Measurements from ENCODE around the gene E2F4. TPM values are rescaled to one million over a fixed set of nuclear protein-coding genes. Genes with fewer than 3 reads are reported as not detected.

Gene E2F4
- total and polyA plus RNA-seq, 10 of the 15 experiments (the other 5 are each of a cell fraction or from before 2014, with no cell fraction given), result 11.7 to 132 (median 95.9) TPM

- H3K9ac ChIP-seq (ENCODE audit: control insufficient read depth, insufficient read depth, low read length), result no peak overlapping the region
- in situ Hi-C loops (cut with MboI), result loop anchor here (5.0 to 10.0 kb wide), 2 partner anchors 137 to 180 kb away; no protein-coding TSS in a partner anchor
- ChIA-PET CTCF (interaction anchor here (0.6 to 10.0 kb wide), 49 partner anchors 10 to 273 kb away, joined by 3 to 98 read pairs (median 5); partner anchors contain the start of genes EXOC3L1, NOL3 and PHAF1), RAD21 (ENCODE audit: unreplicated experiment) (interaction anchor here (0.6 to 2.6 kb wide), 34 partner anchors 13 to 259 kb away, joined by 3 to 69 read pairs (median 4); partner anchors contain the start of genes NOL3 and PHAF1), SMC1A (ENCODE audit: uncharacterized antibody, unreplicated experiment) (interaction anchor here (0.7 to 2.1 kb wide), 11 partner anchors 14 to 180 kb away, joined by 3 to 18 read pairs (median 5); no protein-coding TSS in a partner anchor), POLR2A (interaction anchor here (0.6 to 1.0 kb wide), 4 partner anchors 15 to 137 kb away, joined by 3 to 6 read pairs (median 4); partner anchors contain the start of gene NOL3)
- peak overlapping the region; percentile 87 for H3K4me2 ChIP-seq (ENCODE audit: control insufficient read depth, insufficient read depth)
- peaks cover 10% of the 10 kb centered on the region; the same call in 1 of the 2 replicates for H4K20me1 ChIP-seq (ENCODE audit: control insufficient read depth, insufficient read depth)
- no peak for DNase-seq (ENCODE audit: low read depth, low spot score)
- no peak overlapping the region for H2AFZ ChIP-seq (ENCODE audit: control insufficient read depth, low read depth, low read length)
- H3K79me2 ChIP-seq (ENCODE audit: control insufficient read depth, insufficient read depth, low read length), result peaks cover 11% of the 10 kb centered on the region
- H3K4me3 ChIP-seq, result peak overlapping the region; percentile 45; the same call in 1 of the 2 replicates
- H3K4me1 ChIP-seq (ENCODE audit: control insufficient read depth, insufficient read depth, low read length), result peaks cover 25% of the 10 kb centered on the region
- no peaks in the 10 kb centered on the region for H3K9me3 ChIP-seq (replicated peaks; ENCODE audit: control insufficient read depth, insufficient read depth, low read length)
- 84% methylated on average over 43 of the region's 61 CpGs for WGBS (ENCODE audit: insufficient coverage, insufficient replicate concordance, low lambda C conversion rate, missing lambda C conversion rate)
- no peaks in the 10 kb centered on the region for H3K27me3 ChIP-seq (replicated peaks in 1 of 2; ENCODE audit: control insufficient read depth in 2 of 2, insufficient read depth in 2 of 2, low read length in 1 of 2)
- ATAC-seq, result no peak
- intact Hi-C loops (cut with micrococcal nuclease; ENCODE audit: unreplicated experiment), result loop anchor here (1.0 to 5.0 kb wide), 4 partner anchors 52 to 508 kb away; partner anchors contain the start of genes ACD and PARD6A
- no TSS peak for BruUV-seq (replicated peaks)
- H3K27ac ChIP-seq (ENCODE audit: control insufficient read depth, insufficient read depth), result no peak overlapping the region
- H3K36me3 ChIP-seq (ENCODE audit: control insufficient read depth in 2 of 2, insufficient read depth in 2 of 2, low read length in 1 of 2), result no peaks in the 10 kb centered on the region
- no peak for FAIRE-seq
- TF ChIP-seq NFYA (IDR thresholded peaks at IDR 0.05; ENCODE audit: borderline replicate concordance, low read depth, low read length) (no peak), MYB (IDR thresholded peaks at IDR 0.05; ENCODE audit: borderline replicate concordance, low read depth, low read length) (no peak), CEBPZ (IDR thresholded peaks at IDR 0.05; ENCODE audit: low read depth, low read length) (no peak), ZSCAN29 (IDR thresholded peaks at IDR 0.05) (no peak), RELA (IDR thresholded peaks at IDR 0.05; ENCODE audit: borderline replicate concordance, partially characterized antibody) (no peak), DPF2 (IDR thresholded peaks at IDR 0.05) (no peak), CHD4 (IDR thresholded peaks at IDR 0.05) (no peak), ASH2L (IDR thresholded peaks at IDR 0.05; ENCODE audit: borderline replicate concordance, low read depth) (no peak), SP1 (IDR thresholded peaks at IDR 0.05; ENCODE audit: low read depth, low read length) (no peak), PAX5 (IDR thresholded peaks at IDR 0.05; ENCODE audit: borderline replicate concordance, low read depth, low read length) (no peak), FOXK2 (IDR thresholded peaks at IDR 0.05) (no peak), SREBF2 (IDR thresholded peaks at IDR 0.05; ENCODE audit: low read length) (no peak), IRF4 (IDR thresholded peaks at IDR 0.05; ENCODE audit: low read depth, low read length) (no peak), ZNF274 (IDR thresholded peaks at IDR 0.05; ENCODE audit: insufficient read depth, insufficient read length) (no peak), HDGF (IDR thresholded peaks at IDR 0.05) (no peak)
- TF ChIP-seq, protein P1, sequence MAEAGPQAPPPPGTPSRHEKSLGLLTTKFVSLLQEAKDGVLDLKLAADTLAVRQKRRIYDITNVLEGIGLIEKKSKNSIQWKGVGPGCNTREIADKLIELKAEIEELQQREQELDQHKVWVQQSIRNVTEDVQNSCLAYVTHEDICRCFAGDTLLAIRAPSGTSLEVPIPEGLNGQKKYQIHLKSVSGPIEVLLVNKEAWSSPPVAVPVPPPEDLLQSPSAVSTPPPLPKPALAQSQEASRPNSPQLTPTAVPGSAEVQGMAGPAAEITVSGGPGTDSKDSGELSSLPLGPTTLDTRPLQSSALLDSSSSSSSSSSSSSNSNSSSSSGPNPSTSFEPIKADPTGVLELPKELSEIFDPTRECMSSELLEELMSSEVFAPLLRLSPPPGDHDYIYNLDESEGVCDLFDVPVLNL (IDR thresholded peaks at IDR 0.05; ENCODE audit: low read depth, low read length), result no peak
Observed at GRCh38 chr16:67154578-67155294, 37.2 kb upstream of the E2F4 start.
